Gastroesophageal sphincter (tissue), 4 donors: ENCODE measurements around the gene NFIA. TPM values are rescaled to one million over a fixed set of nuclear protein-coding genes. Genes with fewer than 3 reads are reported as not detected.

Experiments used
- ATAC-seq: fragments of 150-250 bp; one replicate; pipeline ENCODE4 v1.9.1; 2016; ENCODE audit warnings: mild to moderate bottlenecking, moderate library complexity
- H3K27ac ChIP-seq, 4 donors: fragments of 200-600 bp; sonication (generic) in 3 of 4; 1 replicate in 3 of 4; 2 replicates in 1 of 4; pipeline ENCODE4 v1.5.1; 2016 to 2019
- H3K27me3 ChIP-seq: fragments of 200-600 bp; sonication (generic); one replicate; pipeline ENCODE4 v1.5.1; 2019
- H3K36me3 ChIP-seq, 2 donors: fragments of 200-600 bp; sonication (generic); one replicate each; pipeline ENCODE4 v1.5.1; 2019; ENCODE audit warnings: control low read depth in 1 of 2
- H3K4me1 ChIP-seq, 3 donors: fragments of 200-600 bp; sonication (generic); 1 replicate in 2 of 3; 2 replicates in 1 of 3; pipeline ENCODE4 v1.5.1; 2016 to 2019; ENCODE audit warnings: control low read depth in 2 of 3
- H3K4me3 ChIP-seq, 2 donors: fragments of 200-600 bp; sonication (generic); one replicate each; pipeline ENCODE4 v1.5.1; 2019; ENCODE audit warnings: mild to moderate bottlenecking in 1 of 2, moderate library complexity in 1 of 2
- H3K9me3 ChIP-seq, 3 donors: fragments of 200-600 bp; sonication (generic); one replicate each; pipeline ENCODE4 v1.5.1; 2017 to 2019; ENCODE audit warnings: control low read depth in 2 of 3
- EP300 ChIP-seq: sonication (generic); formaldehyde crosslinking; IDR thresholded peaks from one replicate; pipeline ENCODE4 v1.6.1; 2017; ENCODE audit warnings: antibody characterized with exemption, mild to moderate bottlenecking
- POLR2A ChIP-seq, 2 donors: fragments of 450-650 bp; IDR thresholded peaks; one replicate each; pipeline ENCODE4 v1.6.1; 2017; ENCODE audit warnings: antibody characterized with exemption in 2 of 2, mild to moderate bottlenecking in 2 of 2, moderate library complexity in 1 of 2
- POLR2AphosphoS5 ChIP-seq: sonication (generic); formaldehyde crosslinking; IDR thresholded peaks from one replicate; pipeline ENCODE4 v1.6.1; 2017; ENCODE audit warnings: antibody characterized with exemption
- WGBS, 2 donors: methylation state at CpG; one replicate each; pipeline ENCODE4 v1.1.5; 2018; ENCODE audit warnings: low coverage in 1 of 2; 5-methylcytosine and 5-hydroxymethylcytosine counted together
- total RNA-seq, 4 donors: library from RNA; depleted of rRNA; stranded (reverse); fragments of >200 nt; gene quantifications; one replicate each; pipeline ENCODE4 v1.1.0, GENCODE V29; 2016
- TF ChIP-seq, protein P1 (sequence below), 4 experiments: fragments of 200-600 bp in 2 of 4; fragments of 450-650 bp in 2 of 4; sonication (generic) in 1 of 4; IDR thresholded peaks; one replicate each; pipeline ENCODE4 v1.5.1; 2017 to 2019; ENCODE audit warnings: antibody characterized with exemption in 4 of 4, mild to moderate bottlenecking in 2 of 4, moderate library complexity in 2 of 4

The NFIA gene
- total RNA-seq, 4 donors from 2014 or later = 123 to 205 (median 149) TPM

- Histone ChIP-seq H3K27ac (no peak overlapping the region), H3K9me3 (no peaks in the 10 kb centered on the region), H3K4me3 (no peak overlapping the region), H3K4me1 (peaks cover 4 to 66% (median 7%) of the 10 kb centered on the region in 3 donors), H3K36me3 (no peaks in the 10 kb centered on the region), H3K27me3 (no peaks in the 10 kb centered on the region)
- no peak for ATAC-seq
- 54 to 59% methylated on average over 6 to 9 of the region's 9 CpGs for WGBS, 2 donors
- TF ChIP-seq EP300 (no peak), POLR2AphosphoS5 (no peak), POLR2A (IDR thresholded peaks at IDR 0.05) (no peak)
- TF ChIP-seq, protein P1, sequence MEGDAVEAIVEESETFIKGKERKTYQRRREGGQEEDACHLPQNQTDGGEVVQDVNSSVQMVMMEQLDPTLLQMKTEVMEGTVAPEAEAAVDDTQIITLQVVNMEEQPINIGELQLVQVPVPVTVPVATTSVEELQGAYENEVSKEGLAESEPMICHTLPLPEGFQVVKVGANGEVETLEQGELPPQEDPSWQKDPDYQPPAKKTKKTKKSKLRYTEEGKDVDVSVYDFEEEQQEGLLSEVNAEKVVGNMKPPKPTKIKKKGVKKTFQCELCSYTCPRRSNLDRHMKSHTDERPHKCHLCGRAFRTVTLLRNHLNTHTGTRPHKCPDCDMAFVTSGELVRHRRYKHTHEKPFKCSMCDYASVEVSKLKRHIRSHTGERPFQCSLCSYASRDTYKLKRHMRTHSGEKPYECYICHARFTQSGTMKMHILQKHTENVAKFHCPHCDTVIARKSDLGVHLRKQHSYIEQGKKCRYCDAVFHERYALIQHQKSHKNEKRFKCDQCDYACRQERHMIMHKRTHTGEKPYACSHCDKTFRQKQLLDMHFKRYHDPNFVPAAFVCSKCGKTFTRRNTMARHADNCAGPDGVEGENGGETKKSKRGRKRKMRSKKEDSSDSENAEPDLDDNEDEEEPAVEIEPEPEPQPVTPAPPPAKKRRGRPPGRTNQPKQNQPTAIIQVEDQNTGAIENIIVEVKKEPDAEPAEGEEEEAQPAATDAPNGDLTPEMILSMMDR (IDR thresholded peaks at IDR 0.05) = no peak
These were observed 186.3 kb downstream of the NFIA start for GRCh38 chr1:61268546-61269240.

DNA sequence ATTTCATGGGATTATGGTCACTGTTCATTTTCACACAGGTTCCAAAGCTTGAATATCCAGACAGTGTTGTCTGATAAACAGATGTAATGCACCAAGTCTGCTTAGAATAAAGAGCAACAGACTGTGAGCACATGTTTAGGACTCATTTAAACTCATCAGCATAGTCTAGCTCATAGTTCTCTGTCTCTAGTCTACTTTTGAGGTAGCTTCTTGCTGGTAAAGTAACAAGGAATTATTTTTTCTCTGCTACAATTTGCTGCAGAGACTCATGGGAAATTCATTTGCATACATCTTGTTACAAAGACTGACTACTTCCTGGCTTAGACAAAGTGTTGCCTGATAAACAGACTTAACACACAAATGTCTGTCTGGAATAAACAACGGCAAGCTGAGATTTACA lies 187.2 kb downstream of the NFIA start:
- peaks cover 8 to 72% (median 9%) of the 10 kb centered on the region in 3 donors for H3K4me1 ChIP-seq
- H3K36me3 ChIP-seq = no peaks in the 10 kb centered on the region
- no peaks in the 10 kb centered on the region for H3K9me3 ChIP-seq
- no peak overlapping the region for H3K27ac ChIP-seq
- 75 to 83% methylated on average over 1 of the region's 1 CpG for WGBS, 2 donors
- H3K27me3 ChIP-seq = no peaks in the 10 kb centered on the region
- no peak overlapping the region for H3K4me3 ChIP-seq
- no peak for ATAC-seq
- no peak for TF ChIP-seq POLR2A (IDR thresholded peaks at IDR 0.05)
- TF ChIP-seq, protein P1 (IDR thresholded peaks at IDR 0.05) = no peak
- no peak for TF ChIP-seq EP300
- TF ChIP-seq POLR2AphosphoS5 = no peak

- H3K4me1 ChIP-seq = peaks cover 8 to 72% (median 9%) of the 10 kb centered on the region in 3 donors
- WGBS, 2 donors = 97 to 100% methylated on average over 1 to 2 of the region's 2 CpGs
These were observed 187.7 kb downstream of the NFIA start for GRCh38 chr1:61270107-61270506.

GRCh38 chr1:61270761-61271411 lies 188.5 kb downstream of the NFIA start:
- WGBS, 2 donors = 77 to 89% methylated on average over 8 of the region's 8 CpGs
- no peak overlapping the region for H3K4me3 ChIP-seq
- no peak for ATAC-seq
- H3K4me1 ChIP-seq = peaks cover 8 to 69% (median 9%) of the 10 kb centered on the region in 3 donors
- H3K9me3 ChIP-seq = no peaks in the 10 kb centered on the region
- TF ChIP-seq POLR2AphosphoS5 (no peak), POLR2A (IDR thresholded peaks at IDR 0.05) (no peak), EP300 (no peak)
- TF ChIP-seq, protein P1 (IDR thresholded peaks at IDR 0.05) = no peak
- no peak overlapping the region for H3K27ac ChIP-seq
- no peaks in the 10 kb centered on the region for H3K27me3 ChIP-seq
- no peaks in the 10 kb centered on the region for H3K36me3 ChIP-seq

More at GRCh38 chr1:61270107-61270506, 187.7 kb downstream of the NFIA start:
- no peaks in the 10 kb centered on the region for H3K9me3 ChIP-seq
- no peak overlapping the region for H3K27ac ChIP-seq
- no peak overlapping the region for H3K4me3 ChIP-seq
- TF ChIP-seq POLR2AphosphoS5 = no peak
- TF ChIP-seq, protein P1 (IDR thresholded peaks at IDR 0.05) = no peak
- TF ChIP-seq EP300 = no peak
- no peak for TF ChIP-seq POLR2A (IDR thresholded peaks at IDR 0.05)
- H3K36me3 ChIP-seq = no peaks in the 10 kb centered on the region
- no peaks in the 10 kb centered on the region for H3K27me3 ChIP-seq
- ATAC-seq = no peak

GRCh38 chr1:61271412-61271789 lies 189.0 kb downstream of the NFIA start:
- 94 to 96% methylated on average over 4 to 5 of the region's 5 CpGs for WGBS, 2 donors
- Histone ChIP-seq H3K36me3 (no peaks in the 10 kb centered on the region), H3K27me3 (no peaks in the 10 kb centered on the region), H3K9me3 (no peaks in the 10 kb centered on the region), H3K4me1 (peaks cover 8 to 69% (median 9%) of the 10 kb centered on the region in 3 donors), H3K4me3 (no peak overlapping the region), H3K27ac (no peak overlapping the region)
- TF ChIP-seq POLR2AphosphoS5 = no peak
- TF ChIP-seq EP300 = no peak
- TF ChIP-seq POLR2A (IDR thresholded peaks at IDR 0.05) = no peak
- TF ChIP-seq, protein P1 (IDR thresholded peaks at IDR 0.05) = no peak
- ATAC-seq = no peak
